ENCODE results near the gene ALG14.

DNA sequence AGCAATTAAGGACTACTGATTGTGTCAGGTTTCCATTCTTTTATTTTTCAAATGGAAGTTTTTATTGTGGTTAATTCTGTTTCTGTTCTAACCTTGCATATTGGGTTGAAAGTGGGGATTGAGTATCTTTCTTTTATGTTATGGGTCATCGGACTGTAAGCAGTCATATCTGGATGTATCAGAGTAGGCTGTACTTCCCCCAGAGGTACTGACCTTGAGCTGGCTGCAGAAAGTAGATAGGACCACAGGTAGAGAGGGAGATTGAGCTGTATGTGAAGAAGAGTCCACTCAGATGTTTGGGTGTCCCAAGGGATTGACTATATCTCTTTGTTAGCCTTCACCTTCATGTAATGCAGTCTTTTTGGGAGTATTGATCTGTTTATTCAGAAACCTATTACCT is 20.5 kb upstream of the ALG14 start:
- TF ChIP-seq CTCF (conservative IDR thresholded peaks at IDR 0.05 in 1 of 2, IDR thresholded peaks at IDR 0.05 in 1 of 2; ENCODE audit: low read depth in 1 of 2, low read length in 2 of 2) (no peak), EZH2 (IDR thresholded peaks at IDR 0.05; ENCODE audit: low read length, missing control alignments) (no peak)
